ACC112 (cell line): Measurements from ENCODE around the gene LHX8.
"Not testable (repeated sequence)": the region's sequence is repeated elsewhere in the genome, so short reads cannot be mapped to it uniquely, and the experiment has no call there.

Experiments used
- H2AFZ ChIP-seq: fragments of 200-600 bp; sonication (generic); one replicate; pipeline ENCODE4 v1.6.0; 2017; ENCODE audit warnings: antibody characterized with exemption, low read length; ENCODE audit not compliant: unreplicated experiment
- H3K27ac ChIP-seq: fragments of 200-600 bp; sonication (generic); 2 replicates; pipeline ENCODE4 v1.5.1; 2014; ENCODE audit warnings: low read depth, mild to moderate bottlenecking, antibody characterized with exemption, low read length, moderate library complexity
- H3K27me3 ChIP-seq: fragments of 200-600 bp; sonication (generic); 2 replicates; pipeline ENCODE4 v1.6.1; 2014; ENCODE audit warnings: mild to moderate bottlenecking, antibody characterized with exemption, low read length, moderate library complexity, mixed read lengths; ENCODE audit not compliant: insufficient read depth
- H3K36me3 ChIP-seq: fragments of 200-600 bp; sonication (generic); 2 replicates; pipeline ENCODE4 v1.6.1; 2016; ENCODE audit warnings: mild to moderate bottlenecking, antibody characterized with exemption, low read length, moderate library complexity, mixed read lengths; ENCODE audit not compliant: insufficient read depth
- H3K4me1 ChIP-seq: fragments of 200-600 bp; sonication (generic); one replicate; pipeline ENCODE4 v1.6.1; 2016; ENCODE audit warnings: low read length, mixed read lengths; ENCODE audit not compliant: insufficient read depth, unreplicated experiment, control insufficient read depth
- H3K4me3 ChIP-seq: fragments of 200-600 bp; sonication (generic); 2 replicates; pipeline ENCODE4 v1.5.1; 2014; ENCODE audit warnings: mild to moderate bottlenecking, low read depth, low read length
- H3K79me2 ChIP-seq: fragments of 200-600 bp; sonication (generic); one replicate; pipeline ENCODE4 v1.6.0; 2016; ENCODE audit warnings: low read length; ENCODE audit not compliant: control insufficient read depth, unreplicated experiment, insufficient read depth

Gene LHX8

GRCh38 chr1:75170981-75171380, 36.8 kb downstream of the LHX8 start:
- Histone ChIP-seq H3K79me2 (no peaks in the 10 kb centered on the region), H3K27ac (no peak overlapping the region), H3K4me1 (peaks cover 20% of the 10 kb centered on the region), H3K27me3 (no peaks in the 10 kb centered on the region), H2AFZ (no peak overlapping the region), H3K36me3 (no peaks in the 10 kb centered on the region), H3K4me3 (no peak overlapping the region)

GRCh38 chr1:75171876-75172275, 37.7 kb downstream of the LHX8 start:
- H3K4me1 ChIP-seq, result peaks cover 20% of the 10 kb centered on the region
- H3K27me3 ChIP-seq, result no peaks in the 10 kb centered on the region
- H2AFZ ChIP-seq, result no peak overlapping the region
- H3K27ac ChIP-seq, result no peak overlapping the region
- no peaks in the 10 kb centered on the region for H3K79me2 ChIP-seq
- no peak overlapping the region for H3K4me3 ChIP-seq
- no peaks in the 10 kb centered on the region for H3K36me3 ChIP-seq

GRCh38 chr1:75172556-75172955, 38.4 kb downstream of the LHX8 start:
- peaks cover 18% of the 10 kb centered on the region for H3K4me1 ChIP-seq
- no peaks in the 10 kb centered on the region for H3K36me3 ChIP-seq

GRCh38 chr1:75174031-75174760, 40.0 kb downstream of the LHX8 start:
- H3K4me3 ChIP-seq, result no peak overlapping the region
- H3K27ac ChIP-seq, result no peak overlapping the region
- H3K79me2 ChIP-seq, result no peaks in the 10 kb centered on the region
- H3K36me3 ChIP-seq, result no peaks in the 10 kb centered on the region
- no peaks in the 10 kb centered on the region for H3K27me3 ChIP-seq
- H3K4me1 ChIP-seq, result peaks cover 12% of the 10 kb centered on the region
- no peak overlapping the region for H2AFZ ChIP-seq

More at GRCh38 chr1:75172556-75172955, 38.4 kb downstream of the LHX8 start:
- H3K4me3 ChIP-seq, result no peak overlapping the region
- H3K27me3 ChIP-seq, result no peaks in the 10 kb centered on the region
- no peaks in the 10 kb centered on the region for H3K79me2 ChIP-seq
- no peak overlapping the region for H3K27ac ChIP-seq
- no peak overlapping the region for H2AFZ ChIP-seq

- H3K79me2 ChIP-seq, H3K27me3 ChIP-seq, H2AFZ ChIP-seq, H3K4me3 ChIP-seq, H3K36me3 ChIP-seq, H3K4me1 ChIP-seq, H3K27ac ChIP-seq: not testable (repeated sequence)
Measured at GRCh38 chr1:75181214-75181955, 47.2 kb downstream of the LHX8 start.

GRCh38 chr1:75188892-75189291, 54.7 kb downstream of the LHX8 start:
- H3K4me1 ChIP-seq, result no peaks in the 10 kb centered on the region
- no peaks in the 10 kb centered on the region for H3K79me2 ChIP-seq
- H3K4me3 ChIP-seq, result no peak overlapping the region
- H3K27me3 ChIP-seq, result no peaks in the 10 kb centered on the region
- H3K36me3 ChIP-seq, result no peaks in the 10 kb centered on the region
- H2AFZ ChIP-seq, result no peak overlapping the region
- no peak overlapping the region for H3K27ac ChIP-seq

- no peak overlapping the region for H3K4me3 ChIP-seq
- H3K27me3 ChIP-seq, result no peaks in the 10 kb centered on the region
- H3K4me1 ChIP-seq, result peaks cover 5% of the 10 kb centered on the region
- H3K27ac ChIP-seq, result no peak overlapping the region
- H2AFZ ChIP-seq, result no peak overlapping the region
- H3K36me3 ChIP-seq, result no peaks in the 10 kb centered on the region
- no peaks in the 10 kb centered on the region for H3K79me2 ChIP-seq
Measured at GRCh38 chr1:75198163-75198562, 64.0 kb downstream of the LHX8 start.

- Histone ChIP-seq H3K4me1 (peaks cover 5% of the 10 kb centered on the region), H3K36me3 (no peaks in the 10 kb centered on the region), H3K4me3 (no peak overlapping the region), H3K79me2 (no peaks in the 10 kb centered on the region), H2AFZ (no peak overlapping the region), H3K27ac (no peak overlapping the region), H3K27me3 (no peaks in the 10 kb centered on the region)
Measured at GRCh38 chr1:75198761-75199160, 64.6 kb downstream of the LHX8 start.

GRCh38 chr1:75202751-75203150, 68.6 kb downstream of the LHX8 start:
- H2AFZ ChIP-seq, result peak overlapping the region; percentile 30
- H3K27ac ChIP-seq, result no peak overlapping the region
- peaks cover 5% of the 10 kb centered on the region for H3K4me1 ChIP-seq
- H3K27me3 ChIP-seq, result peaks cover 9% of the 10 kb centered on the region; the same call in 1 of the 2 replicates
- no peaks in the 10 kb centered on the region for H3K79me2 ChIP-seq
- no peaks in the 10 kb centered on the region for H3K36me3 ChIP-seq
- H3K4me3 ChIP-seq, result peak overlapping the region; percentile 49; the same call in 1 of the 2 replicates

- Histone ChIP-seq H3K27ac (no peak overlapping the region), H2AFZ (peak overlapping the region; percentile 19), H3K4me1 (peaks cover 2% of the 10 kb centered on the region), H3K27me3 (peaks cover 9% of the 10 kb centered on the region; the same call in 1 of the 2 replicates), H3K79me2 (no peaks in the 10 kb centered on the region), H3K4me3 (peak overlapping the region; percentile 56), H3K36me3 (no peaks in the 10 kb centered on the region)
Measured at GRCh38 chr1:75203415-75204277, 69.5 kb downstream of the LHX8 start.
